ENCODE data around the gene RPL29.

The RPL29 gene

GRCh38 chr3:52024765-52025452 lies 29.2 kb upstream of the RPL29 start:
- DNase-seq: no peak

GRCh38 chr3:52023860-52024764 lies 28.4 kb upstream of the RPL29 start:
- DNase-seq: no peak

- DNase-seq: no peak
These were observed 27.5 kb upstream of the RPL29 start for GRCh38 chr3:52023101-52023770.

GRCh38 chr3:52022323-52023100 lies 26.8 kb upstream of the RPL29 start:
- DNase-seq: no peak

GRCh38 chr3:52021489-52022268 lies 26.0 kb upstream of the RPL29 start:
- DNase-seq: no peak

- no peak for DNase-seq
These were observed 25.1 kb upstream of the RPL29 start for GRCh38 chr3:52020796-52021195.

GRCh38 chr3:52019352-52020080 lies 23.8 kb upstream of the RPL29 start:
- no peak for DNase-seq

GRCh38 chr3:52018319-52019000 lies 22.8 kb upstream of the RPL29 start:
- DNase-seq: no peak

GRCh38 chr3:52017586-52017985 lies 21.9 kb upstream of the RPL29 start:
- no peak for DNase-seq

GRCh38 chr3:52015438-52016228 lies 19.9 kb upstream of the RPL29 start:
- DNase-seq: no peak

GRCh38 chr3:52014613-52015012 lies 18.9 kb upstream of the RPL29 start:
- DNase-seq: no peak

- no peak for DNase-seq
These were observed 18.3 kb upstream of the RPL29 start for GRCh38 chr3:52013802-52014598.

- DNase-seq: no peak
These were observed 17.0 kb upstream of the RPL29 start for GRCh38 chr3:52012699-52013098.

GRCh38 chr3:52010431-52010830 lies 14.7 kb upstream of the RPL29 start:
- no peak for DNase-seq

- no peak for DNase-seq
These were observed 11.6 kb upstream of the RPL29 start for GRCh38 chr3:52007291-52007690.

- no peak for DNase-seq
These were observed 11.1 kb upstream of the RPL29 start for GRCh38 chr3:52006820-52007133.

- DNase-seq: no peak
These were observed 10.5 kb upstream of the RPL29 start for GRCh38 chr3:52006017-52006819.

- DNase-seq: no peak
These were observed 9.9 kb upstream of the RPL29 start for GRCh38 chr3:52005571-52005986.

Measured in stimulated activated naive CD4-positive, alpha-beta T cell treated with Interleukin-2 at 50 U/mL for 16 hours (primary cell).